ENCODE results near the gene TMBIM4.

Gene TMBIM4

DNA sequence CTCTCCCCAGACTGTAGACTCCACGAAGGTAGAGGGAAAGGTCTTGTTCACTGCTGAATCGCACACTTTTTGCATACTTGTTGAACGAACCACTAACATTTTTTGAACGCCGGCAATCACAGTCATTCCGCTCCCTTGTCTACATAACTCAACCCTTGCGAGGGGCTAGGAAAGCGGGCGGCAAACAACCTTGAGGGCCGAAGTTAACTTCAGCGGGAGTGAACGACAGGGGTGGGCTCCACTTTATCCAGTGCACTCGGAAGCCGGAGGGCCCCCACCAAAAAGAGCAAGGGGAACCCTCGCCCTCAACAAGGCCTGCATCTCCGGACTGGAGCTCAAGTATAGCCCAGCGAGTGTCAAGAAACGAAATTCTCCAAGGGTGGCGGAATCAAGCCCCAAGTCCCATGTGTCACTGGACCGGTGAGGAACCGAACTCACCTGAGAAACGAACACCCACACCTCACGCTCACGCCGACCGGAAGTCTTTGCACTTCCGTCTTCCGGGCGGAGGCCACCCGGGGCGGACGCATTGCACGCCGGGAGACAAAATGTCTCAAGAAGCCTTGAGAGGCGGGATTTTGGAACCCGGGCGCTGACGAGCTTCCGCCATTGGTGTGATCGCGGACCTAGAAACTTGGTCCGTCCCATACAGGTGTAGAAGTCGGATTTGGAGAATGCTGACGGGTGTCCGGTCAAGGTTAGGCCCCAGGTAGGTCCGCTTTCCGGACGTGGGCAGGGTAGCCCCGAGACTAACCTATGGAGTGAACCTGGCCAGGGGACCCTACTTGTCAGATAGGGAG lies 39.3 kb downstream of the TMBIM4 start, which contains the start of gene LLPH (continued):
- 0 out of 2 replicates have a peak, but pooled peaks have one; percentile 22 for TF ChIP-seq ZBTB8A (tag by site-specific recombination; IDR thresholded peaks at IDR 0.05)
- no peak for TF ChIP-seq ZNF521 (tag by site-specific recombination; IDR thresholded peaks at IDR 0.05)
- TF ChIP-seq, protein P1, sequence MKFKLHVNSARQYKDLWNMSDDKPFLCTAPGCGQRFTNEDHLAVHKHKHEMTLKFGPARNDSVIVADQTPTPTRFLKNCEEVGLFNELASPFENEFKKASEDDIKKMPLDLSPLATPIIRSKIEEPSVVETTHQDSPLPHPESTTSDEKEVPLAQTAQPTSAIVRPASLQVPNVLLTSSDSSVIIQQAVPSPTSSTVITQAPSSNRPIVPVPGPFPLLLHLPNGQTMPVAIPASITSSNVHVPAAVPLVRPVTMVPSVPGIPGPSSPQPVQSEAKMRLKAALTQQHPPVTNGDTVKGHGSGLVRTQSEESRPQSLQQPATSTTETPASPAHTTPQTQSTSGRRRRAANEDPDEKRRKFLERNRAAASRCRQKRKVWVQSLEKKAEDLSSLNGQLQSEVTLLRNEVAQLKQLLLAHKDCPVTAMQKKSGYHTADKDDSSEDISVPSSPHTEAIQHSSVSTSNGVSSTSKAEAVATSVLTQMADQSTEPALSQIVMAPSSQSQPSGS (tag by site-specific recombination; IDR thresholded peaks at IDR 0.05; ENCODE audit: low read depth) = no peak
- TF ChIP-seq ZNF24 (tag by site-specific recombination; IDR thresholded peaks at IDR 0.05) = no peak
- TF ChIP-seq, protein P2, sequence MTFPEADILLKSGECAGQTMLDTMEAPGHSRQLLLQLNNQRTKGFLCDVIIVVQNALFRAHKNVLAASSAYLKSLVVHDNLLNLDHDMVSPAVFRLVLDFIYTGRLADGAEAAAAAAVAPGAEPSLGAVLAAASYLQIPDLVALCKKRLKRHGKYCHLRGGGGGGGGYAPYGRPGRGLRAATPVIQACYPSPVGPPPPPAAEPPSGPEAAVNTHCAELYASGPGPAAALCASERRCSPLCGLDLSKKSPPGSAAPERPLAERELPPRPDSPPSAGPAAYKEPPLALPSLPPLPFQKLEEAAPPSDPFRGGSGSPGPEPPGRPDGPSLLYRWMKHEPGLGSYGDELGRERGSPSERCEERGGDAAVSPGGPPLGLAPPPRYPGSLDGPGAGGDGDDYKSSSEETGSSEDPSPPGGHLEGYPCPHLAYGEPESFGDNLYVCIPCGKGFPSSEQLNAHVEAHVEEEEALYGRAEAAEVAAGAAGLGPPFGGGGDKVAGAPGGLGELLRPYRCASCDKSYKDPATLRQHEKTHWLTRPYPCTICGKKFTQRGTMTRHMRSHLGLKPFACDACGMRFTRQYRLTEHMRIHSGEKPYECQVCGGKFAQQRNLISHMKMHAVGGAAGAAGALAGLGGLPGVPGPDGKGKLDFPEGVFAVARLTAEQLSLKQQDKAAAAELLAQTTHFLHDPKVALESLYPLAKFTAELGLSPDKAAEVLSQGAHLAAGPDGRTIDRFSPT (tag by site-specific recombination; IDR thresholded peaks at IDR 0.05) = no peak
- TF ChIP-seq ZNF501 (tag by site-specific recombination; IDR thresholded peaks at IDR 0.05) = peak; percentile 63
- TF ChIP-seq, protein P3, sequence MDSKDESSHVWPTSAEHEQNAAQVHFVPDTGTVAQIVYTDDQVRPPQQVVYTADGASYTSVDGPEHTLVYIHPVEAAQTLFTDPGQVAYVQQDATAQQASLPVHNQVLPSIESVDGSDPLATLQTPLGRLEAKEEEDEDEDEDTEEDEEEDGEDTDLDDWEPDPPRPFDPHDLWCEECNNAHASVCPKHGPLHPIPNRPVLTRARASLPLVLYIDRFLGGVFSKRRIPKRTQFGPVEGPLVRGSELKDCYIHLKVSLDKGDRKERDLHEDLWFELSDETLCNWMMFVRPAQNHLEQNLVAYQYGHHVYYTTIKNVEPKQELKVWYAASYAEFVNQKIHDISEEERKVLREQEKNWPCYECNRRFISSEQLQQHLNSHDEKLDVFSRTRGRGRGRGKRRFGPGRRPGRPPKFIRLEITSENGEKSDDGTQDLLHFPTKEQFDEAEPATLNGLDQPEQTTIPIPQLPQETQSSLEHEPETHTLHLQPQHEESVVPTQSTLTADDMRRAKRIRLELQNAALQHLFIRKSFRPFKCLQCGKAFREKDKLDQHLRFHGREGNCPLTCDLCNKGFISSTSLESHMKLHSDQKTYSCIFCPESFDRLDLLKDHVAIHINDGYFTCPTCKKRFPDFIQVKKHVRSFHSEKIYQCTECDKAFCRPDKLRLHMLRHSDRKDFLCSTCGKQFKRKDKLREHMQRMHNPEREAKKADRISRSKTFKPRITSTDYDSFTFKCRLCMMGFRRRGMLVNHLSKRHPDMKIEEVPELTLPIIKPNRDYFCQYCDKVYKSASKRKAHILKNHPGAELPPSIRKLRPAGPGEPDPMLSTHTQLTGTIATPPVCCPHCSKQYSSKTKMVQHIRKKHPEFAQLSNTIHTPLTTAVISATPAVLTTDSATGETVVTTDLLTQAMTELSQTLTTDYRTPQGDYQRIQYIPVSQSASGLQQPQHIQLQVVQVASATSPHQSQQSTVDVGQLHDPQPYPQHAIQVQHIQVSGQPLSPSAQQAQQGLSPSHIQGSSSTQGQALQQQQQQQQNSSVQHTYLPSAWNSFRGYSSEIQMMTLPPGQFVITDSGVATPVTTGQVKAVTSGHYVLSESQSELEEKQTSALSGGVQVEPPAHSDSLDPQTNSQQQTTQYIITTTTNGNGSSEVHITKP (tag by site-specific recombination; IDR thresholded peaks at IDR 0.05) = peak; percentile 83
- TF ChIP-seq, protein P4, sequence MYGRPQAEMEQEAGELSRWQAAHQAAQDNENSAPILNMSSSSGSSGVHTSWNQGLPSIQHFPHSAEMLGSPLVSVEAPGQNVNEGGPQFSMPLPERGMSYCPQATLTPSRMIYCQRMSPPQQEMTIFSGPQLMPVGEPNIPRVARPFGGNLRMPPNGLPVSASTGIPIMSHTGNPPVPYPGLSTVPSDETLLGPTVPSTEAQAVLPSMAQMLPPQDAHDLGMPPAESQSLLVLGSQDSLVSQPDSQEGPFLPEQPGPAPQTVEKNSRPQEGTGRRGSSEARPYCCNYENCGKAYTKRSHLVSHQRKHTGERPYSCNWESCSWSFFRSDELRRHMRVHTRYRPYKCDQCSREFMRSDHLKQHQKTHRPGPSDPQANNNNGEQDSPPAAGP (tag by site-specific recombination; IDR thresholded peaks at IDR 0.05) = no peak
- TF ChIP-seq, protein P5, sequence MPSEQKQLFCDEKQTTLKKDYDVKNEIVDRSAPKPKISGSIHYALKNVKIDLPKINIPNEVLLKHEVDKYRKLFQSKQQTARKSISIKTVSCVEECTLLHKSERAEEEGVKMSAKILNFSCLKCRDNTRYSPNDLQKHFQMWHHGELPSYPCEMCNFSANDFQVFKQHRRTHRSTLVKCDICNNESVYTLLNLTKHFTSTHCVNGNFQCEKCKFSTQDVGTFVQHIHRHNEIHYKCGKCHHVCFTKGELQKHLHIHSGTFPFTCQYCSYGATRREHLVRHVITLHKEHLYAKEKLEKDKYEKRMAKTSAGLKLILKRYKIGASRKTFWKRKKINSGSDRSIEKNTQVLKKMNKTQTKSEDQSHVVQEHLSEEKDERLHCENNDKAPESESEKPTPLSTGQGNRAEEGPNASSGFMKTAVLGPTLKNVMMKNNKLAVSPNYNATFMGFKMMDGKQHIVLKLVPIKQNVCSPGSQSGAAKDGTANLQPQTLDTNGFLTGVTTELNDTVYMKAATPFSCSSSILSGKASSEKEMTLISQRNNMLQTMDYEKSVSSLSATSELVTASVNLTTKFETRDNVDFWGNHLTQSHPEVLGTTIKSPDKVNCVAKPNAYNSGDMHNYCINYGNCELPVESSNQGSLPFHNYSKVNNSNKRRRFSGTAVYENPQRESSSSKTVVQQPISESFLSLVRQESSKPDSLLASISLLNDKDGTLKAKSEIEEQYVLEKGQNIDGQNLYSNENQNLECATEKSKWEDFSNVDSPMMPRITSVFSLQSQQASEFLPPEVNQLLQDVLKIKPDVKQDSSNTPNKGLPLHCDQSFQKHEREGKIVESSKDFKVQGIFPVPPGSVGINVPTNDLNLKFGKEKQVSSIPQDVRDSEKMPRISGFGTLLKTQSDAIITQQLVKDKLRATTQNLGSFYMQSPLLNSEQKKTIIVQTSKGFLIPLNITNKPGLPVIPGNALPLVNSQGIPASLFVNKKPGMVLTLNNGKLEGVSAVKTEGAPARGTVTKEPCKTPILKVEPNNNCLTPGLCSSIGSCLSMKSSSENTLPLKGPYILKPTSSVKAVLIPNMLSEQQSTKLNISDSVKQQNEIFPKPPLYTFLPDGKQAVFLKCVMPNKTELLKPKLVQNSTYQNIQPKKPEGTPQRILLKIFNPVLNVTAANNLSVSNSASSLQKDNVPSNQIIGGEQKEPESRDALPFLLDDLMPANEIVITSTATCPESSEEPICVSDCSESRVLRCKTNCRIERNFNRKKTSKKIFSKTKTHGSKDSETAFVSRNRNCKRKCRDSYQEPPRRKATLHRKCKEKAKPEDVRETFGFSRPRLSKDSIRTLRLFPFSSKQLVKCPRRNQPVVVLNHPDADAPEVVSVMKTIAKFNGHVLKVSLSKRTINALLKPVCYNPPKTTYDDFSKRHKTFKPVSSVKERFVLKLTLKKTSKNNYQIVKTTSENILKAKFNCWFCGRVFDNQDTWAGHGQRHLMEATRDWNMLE (tag by site-specific recombination; conservative IDR thresholded peaks at IDR 0.05; ENCODE audit: low read depth) = peak; percentile 98
- no peak for TF ChIP-seq GFI1B (tag by site-specific recombination; IDR thresholded peaks at IDR 0.05)
- TF ChIP-seq ZBTB7A (tag by site-specific recombination; IDR thresholded peaks at IDR 0.05; ENCODE audit: low read depth) = no peak
- TF ChIP-seq FEZF1 (tag by site-specific recombination; IDR thresholded peaks at IDR 0.05) = 0 out of 2 replicates have a peak, but pooled peaks have one; percentile 46
- TF ChIP-seq SALL2 (tag by site-specific recombination; IDR thresholded peaks at IDR 0.05; ENCODE audit: borderline replicate concordance) = no peak
- TF ChIP-seq ZNF791 (tag by site-specific recombination; IDR thresholded peaks at IDR 0.05) = no peak
- TF ChIP-seq ZNF600 (tag by site-specific recombination; IDR thresholded peaks at IDR 0.05) = peak; percentile 36; the same call in 1 of the 2 replicates
- TF ChIP-seq SETDB1 (IDR thresholded peaks at IDR 0.05; ENCODE audit: insufficient read length, low read length) = no peak
- TF ChIP-seq ZNF324 (tag by site-specific recombination; IDR thresholded peaks at IDR 0.05) = no peak
- no peak for TF ChIP-seq ZNF747 (tag by site-specific recombination; IDR thresholded peaks at IDR 0.05)
- no peak for TF ChIP-seq ZNF626 (tag by site-specific recombination; IDR thresholded peaks at IDR 0.05)
- TF ChIP-seq ZNF610 (tag by site-specific recombination; IDR thresholded peaks at IDR 0.05; ENCODE audit: borderline replicate concordance) = peak; percentile 35; the same call in 1 of the 2 replicates
- TF ChIP-seq, protein P6, sequence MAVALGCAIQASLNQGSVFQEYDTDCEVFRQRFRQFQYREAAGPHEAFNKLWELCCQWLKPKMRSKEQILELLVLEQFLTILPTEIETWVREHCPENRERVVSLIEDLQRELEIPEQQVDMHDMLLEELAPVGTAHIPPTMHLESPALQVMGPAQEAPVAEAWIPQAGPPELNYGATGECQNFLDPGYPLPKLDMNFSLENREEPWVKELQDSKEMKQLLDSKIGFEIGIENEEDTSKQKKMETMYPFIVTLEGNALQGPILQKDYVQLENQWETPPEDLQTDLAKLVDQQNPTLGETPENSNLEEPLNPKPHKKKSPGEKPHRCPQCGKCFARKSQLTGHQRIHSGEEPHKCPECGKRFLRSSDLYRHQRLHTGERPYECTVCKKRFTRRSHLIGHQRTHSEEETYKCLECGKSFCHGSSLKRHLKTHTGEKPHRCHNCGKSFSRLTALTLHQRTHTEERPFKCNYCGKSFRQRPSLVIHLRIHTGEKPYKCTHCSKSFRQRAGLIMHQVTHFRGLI (tag by site-specific recombination; IDR thresholded peaks at IDR 0.05) = no peak
- TF ChIP-seq, protein P7, sequence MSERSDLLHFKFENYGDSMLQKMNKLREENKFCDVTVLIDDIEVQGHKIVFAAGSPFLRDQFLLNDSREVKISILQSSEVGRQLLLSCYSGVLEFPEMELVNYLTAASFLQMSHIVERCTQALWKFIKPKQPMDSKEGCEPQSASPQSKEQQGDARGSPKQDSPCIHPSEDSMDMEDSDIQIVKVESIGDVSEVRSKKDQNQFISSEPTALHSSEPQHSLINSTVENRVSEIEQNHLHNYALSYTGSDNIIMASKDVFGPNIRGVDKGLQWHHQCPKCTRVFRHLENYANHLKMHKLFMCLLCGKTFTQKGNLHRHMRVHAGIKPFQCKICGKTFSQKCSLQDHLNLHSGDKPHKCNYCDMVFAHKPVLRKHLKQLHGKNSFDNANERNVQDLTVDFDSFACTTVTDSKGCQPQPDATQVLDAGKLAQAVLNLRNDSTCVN (tag by site-specific recombination; optimal IDR thresholded peaks at IDR 0.05) = no peak
